Measurements from ENCODE around the gene APBB1IP.

DNA sequence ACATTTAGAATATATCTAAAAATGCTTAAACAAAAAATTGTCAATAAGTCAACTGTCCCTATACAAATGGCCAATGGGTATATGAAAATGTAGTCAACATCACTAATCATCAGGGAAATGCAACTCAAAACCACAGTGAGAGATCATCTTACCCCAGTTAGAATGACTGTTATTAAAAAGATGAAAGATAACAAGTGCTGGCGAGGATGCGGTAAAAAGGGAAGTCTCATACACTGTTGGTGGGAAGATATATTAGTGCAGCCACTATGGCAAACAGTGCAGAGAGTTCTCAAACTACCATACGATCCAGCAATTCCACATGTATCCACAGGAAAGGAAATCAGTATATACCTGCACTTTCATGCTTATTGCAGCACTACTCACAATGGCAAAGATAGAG is 48.6 kb upstream of the APBB1IP start:
- TF ChIP-seq TAF1 (IDR thresholded peaks at IDR 0.05; ENCODE audit: low read depth) (no peak), TCF12 (IDR thresholded peaks at IDR 0.05; ENCODE audit: low read depth) (no peak), YY1 (IDR thresholded peaks at IDR 0.05; ENCODE audit: low read depth) (no peak), CEBPB (IDR thresholded peaks at IDR 0.05) (no peak), EP300 (IDR thresholded peaks at IDR 0.05; ENCODE audit: borderline replicate concordance) (no peak), RAD21 (IDR thresholded peaks at IDR 0.05; ENCODE audit: low read depth) (no peak), TEAD4 (IDR thresholded peaks at IDR 0.05) (no peak), ZBTB7A (IDR thresholded peaks at IDR 0.05; ENCODE audit: low read depth) (no peak)
- TF ChIP-seq, protein P1, sequence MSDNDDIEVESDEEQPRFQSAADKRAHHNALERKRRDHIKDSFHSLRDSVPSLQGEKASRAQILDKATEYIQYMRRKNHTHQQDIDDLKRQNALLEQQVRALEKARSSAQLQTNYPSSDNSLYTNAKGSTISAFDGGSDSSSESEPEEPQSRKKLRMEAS (IDR thresholded peaks at IDR 0.05) = no peak
- TF ChIP-seq, protein P2, sequence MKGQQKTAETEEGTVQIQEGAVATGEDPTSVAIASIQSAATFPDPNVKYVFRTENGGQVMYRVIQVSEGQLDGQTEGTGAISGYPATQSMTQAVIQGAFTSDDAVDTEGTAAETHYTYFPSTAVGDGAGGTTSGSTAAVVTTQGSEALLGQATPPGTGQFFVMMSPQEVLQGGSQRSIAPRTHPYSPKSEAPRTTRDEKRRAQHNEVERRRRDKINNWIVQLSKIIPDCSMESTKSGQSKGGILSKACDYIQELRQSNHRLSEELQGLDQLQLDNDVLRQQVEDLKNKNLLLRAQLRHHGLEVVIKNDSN (IDR thresholded peaks at IDR 0.05) = no peak
- TF ChIP-seq, protein P3, sequence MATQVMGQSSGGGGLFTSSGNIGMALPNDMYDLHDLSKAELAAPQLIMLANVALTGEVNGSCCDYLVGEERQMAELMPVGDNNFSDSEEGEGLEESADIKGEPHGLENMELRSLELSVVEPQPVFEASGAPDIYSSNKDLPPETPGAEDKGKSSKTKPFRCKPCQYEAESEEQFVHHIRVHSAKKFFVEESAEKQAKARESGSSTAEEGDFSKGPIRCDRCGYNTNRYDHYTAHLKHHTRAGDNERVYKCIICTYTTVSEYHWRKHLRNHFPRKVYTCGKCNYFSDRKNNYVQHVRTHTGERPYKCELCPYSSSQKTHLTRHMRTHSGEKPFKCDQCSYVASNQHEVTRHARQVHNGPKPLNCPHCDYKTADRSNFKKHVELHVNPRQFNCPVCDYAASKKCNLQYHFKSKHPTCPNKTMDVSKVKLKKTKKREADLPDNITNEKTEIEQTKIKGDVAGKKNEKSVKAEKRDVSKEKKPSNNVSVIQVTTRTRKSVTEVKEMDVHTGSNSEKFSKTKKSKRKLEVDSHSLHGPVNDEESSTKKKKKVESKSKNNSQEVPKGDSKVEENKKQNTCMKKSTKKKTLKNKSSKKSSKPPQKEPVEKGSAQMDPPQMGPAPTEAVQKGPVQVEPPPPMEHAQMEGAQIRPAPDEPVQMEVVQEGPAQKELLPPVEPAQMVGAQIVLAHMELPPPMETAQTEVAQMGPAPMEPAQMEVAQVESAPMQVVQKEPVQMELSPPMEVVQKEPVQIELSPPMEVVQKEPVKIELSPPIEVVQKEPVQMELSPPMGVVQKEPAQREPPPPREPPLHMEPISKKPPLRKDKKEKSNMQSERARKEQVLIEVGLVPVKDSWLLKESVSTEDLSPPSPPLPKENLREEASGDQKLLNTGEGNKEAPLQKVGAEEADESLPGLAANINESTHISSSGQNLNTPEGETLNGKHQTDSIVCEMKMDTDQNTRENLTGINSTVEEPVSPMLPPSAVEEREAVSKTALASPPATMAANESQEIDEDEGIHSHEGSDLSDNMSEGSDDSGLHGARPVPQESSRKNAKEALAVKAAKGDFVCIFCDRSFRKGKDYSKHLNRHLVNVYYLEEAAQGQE (IDR thresholded peaks at IDR 0.05; ENCODE audit: low read depth) = no peak
